Measurements from ENCODE around the gene ANGPTL4.

- TF ChIP-seq CTCF (IDR thresholded peaks at IDR 0.05; ENCODE audit: insufficient read depth, low read length, poor library complexity, severe bottlenecking): no peak
- no peak for TF ChIP-seq EZH2phosphoT487 (conservative IDR thresholded peaks at IDR 0.05; ENCODE audit: low read length)
Measured at GRCh38 chr19:8395621-8396082, 31.7 kb downstream of the ANGPTL4 start.
